WTC11 (cell line): ENCODE results near the gene CALR3. TPM values are rescaled to one million over a fixed set of nuclear protein-coding genes. Genes with fewer than 3 reads are reported as not detected.

Experiments used
- ATAC-seq: fragments of 200-7000 bp; cut with Tn5 transposase; 2 replicates; pipeline ENCODE4 v1.10.0; 2021; ENCODE audit warnings: mild to moderate bottlenecking, moderate library complexity
- CTCF ChIA-PET: fragments of 300-600 bp; sonication (Branson Sonifier 250); formaldehyde crosslinking; loops from one replicate; lab custom pipeline; 2021; ENCODE audit warnings: antibody characterized with exemption; lab: Charles Lee
- POLR2A ChIA-PET: fragments of 350-600 bp; sonication (Branson Sonifier 250); formaldehyde crosslinking; loops from one replicate; lab custom pipeline; 2021; ENCODE audit warnings: antibody characterized with exemption; lab: Charles Lee
- DNase-seq: peaks from one replicate; pipeline ENCODE4 v3.0.0; 2021; ENCODE audit warnings: low spot score
- H3K27ac Mint-ChIP-seq: 2 replicates; pipeline ENCODE4 v1.8.0; 2021; ENCODE audit warnings: mixed read lengths
- H3K27me3 Mint-ChIP-seq: 2 replicates; pipeline ENCODE4 v1.8.0; 2021; ENCODE audit warnings: low read depth, mild to moderate bottlenecking, moderate library complexity, mixed read lengths
- H3K36me3 Mint-ChIP-seq: 2 replicates; pipeline ENCODE4 v1.8.0; 2021; ENCODE audit warnings: mixed read lengths
- H3K4me1 Mint-ChIP-seq: 2 replicates; pipeline ENCODE4 v1.8.0; 2022; ENCODE audit warnings: mixed read lengths
- H3K4me3 Mint-ChIP-seq: 2 replicates; pipeline ENCODE4 v1.8.0; 2021; ENCODE audit warnings: mild to moderate bottlenecking, moderate library complexity, mixed read lengths
- H3K9me3 Mint-ChIP-seq: 2 replicates; pipeline ENCODE4 v1.8.0; 2021; ENCODE audit warnings: mixed read lengths
- AFF4 ChIP-seq: sonication (generic); formaldehyde crosslinking; IDR thresholded peaks from 2 replicates; pipeline ENCODE4 v1.8.1; 2023; ENCODE audit warnings: mild to moderate bottlenecking, missing genetic modification reagents, borderline replicate concordance
- ESRRA ChIP-seq: sonication (generic); formaldehyde crosslinking; IDR thresholded peaks from 2 replicates; pipeline ENCODE4 v1.8.1; 2022; ENCODE audit warnings: mild to moderate bottlenecking, missing genetic modification reagents, borderline replicate concordance
- GRHL2 ChIP-seq: fragments of 250-450 bp; sonication (Bioruptor Pico); IDR thresholded peaks from 2 replicates; pipeline ENCODE4 v1.8.0; 2022; ENCODE audit warnings: mild to moderate bottlenecking, moderate library complexity; ENCODE audit not compliant: insufficient replicate concordance, severe bottlenecking
- HMGXB4 ChIP-seq: sonication (generic); formaldehyde crosslinking; IDR thresholded peaks from 2 replicates; pipeline ENCODE4 v1.8.1; 2023; ENCODE audit warnings: mild to moderate bottlenecking, moderate library complexity, missing genetic modification reagents
- JAZF1 ChIP-seq: fragments of 250-450 bp; sonication (Bioruptor Pico); IDR thresholded peaks from 2 replicates; pipeline ENCODE4 v1.9.0; 2021; ENCODE audit warnings: moderate library complexity, mild to moderate bottlenecking, inconsistent platforms
- KAT7 ChIP-seq: sonication (generic); formaldehyde crosslinking; IDR thresholded peaks from 2 replicates; pipeline ENCODE4 v1.8.1; 2023; ENCODE audit warnings: missing genetic modification reagents, mild to moderate bottlenecking, borderline replicate concordance
- MLX ChIP-seq: sonication (generic); formaldehyde crosslinking; IDR thresholded peaks from 2 replicates; pipeline ENCODE4 v1.8.1; 2023; ENCODE audit warnings: mild to moderate bottlenecking, missing genetic modification reagents, moderate library complexity
- MXD4 ChIP-seq: fragments of 250-450 bp; sonication (Bioruptor Pico); IDR thresholded peaks from 2 replicates; pipeline ENCODE4 v1.8.0; 2021; ENCODE audit warnings: mild to moderate bottlenecking, moderate library complexity, borderline replicate concordance
- NR2C2 ChIP-seq: sonication (generic); formaldehyde crosslinking; IDR thresholded peaks from 2 replicates; pipeline ENCODE4 v1.8.0; 2022; ENCODE audit warnings: mild to moderate bottlenecking, missing genetic modification reagents
- RELA ChIP-seq: sonication (generic); formaldehyde crosslinking; IDR thresholded peaks from 2 replicates; pipeline ENCODE4 v1.8.1; 2022; ENCODE audit warnings: missing genetic modification reagents, mild to moderate bottlenecking, borderline replicate concordance
- RORB ChIP-seq: fragments of 250-450 bp; sonication (Bioruptor Pico); IDR thresholded peaks from 2 replicates; pipeline ENCODE4 v1.9.0; 2021; ENCODE audit warnings: mild to moderate bottlenecking
- SMAD3 ChIP-seq: sonication (generic); formaldehyde crosslinking; IDR thresholded peaks from 2 replicates; pipeline ENCODE4 v1.8.0; 2022; ENCODE audit warnings: missing genetic modification reagents, mild to moderate bottlenecking, borderline replicate concordance
- SOX15 ChIP-seq: fragments of 250-450 bp; sonication (Bioruptor Pico); IDR thresholded peaks from 2 replicates; pipeline ENCODE4 v1.9.0; 2021; ENCODE audit warnings: mild to moderate bottlenecking
- STAT6 ChIP-seq: sonication (generic); formaldehyde crosslinking; conservative IDR thresholded peaks from 2 replicates; pipeline ENCODE4 v1.8.1; 2023; ENCODE audit warnings: mild to moderate bottlenecking, low read depth, missing genetic modification reagents, moderate library complexity
- TEAD1 ChIP-seq: sonication (generic); formaldehyde crosslinking; IDR thresholded peaks from 2 replicates; pipeline ENCODE4 v1.8.0; 2022; ENCODE audit warnings: mild to moderate bottlenecking, missing genetic modification reagents
- TEAD4 ChIP-seq: sonication (generic); formaldehyde crosslinking; IDR thresholded peaks from 2 replicates; pipeline ENCODE4 v1.8.0; 2022; ENCODE audit warnings: mild to moderate bottlenecking, missing genetic modification reagents
- TP53 ChIP-seq: sonication (generic); formaldehyde crosslinking; IDR thresholded peaks from 2 replicates; pipeline ENCODE4 v1.8.1; 2023; ENCODE audit warnings: mild to moderate bottlenecking, missing genetic modification reagents
- USF2 ChIP-seq: sonication (generic); formaldehyde crosslinking; IDR thresholded peaks from 2 replicates; pipeline ENCODE4 v1.8.1; 2023; ENCODE audit warnings: mild to moderate bottlenecking, missing genetic modification reagents, moderate library complexity
- ZMAT4 ChIP-seq: fragments of 250-450 bp; sonication (Bioruptor Pico); IDR thresholded peaks from 2 replicates; pipeline ENCODE4 v1.9.0; 2021; ENCODE audit warnings: mild to moderate bottlenecking
- ZNF671 ChIP-seq: fragments of 250-450 bp; sonication (Bioruptor Pico); IDR thresholded peaks from 2 replicates; pipeline ENCODE4 v1.8.0; 2021; ENCODE audit warnings: mild to moderate bottlenecking
- total RNA-seq: library from RNA; stranded (reverse); gene quantifications from 3 replicates; pipeline ENCODE4 v1.2.3, GENCODE V29; 2021
- TF ChIP-seq, protein P1 (sequence below): sonication (generic); formaldehyde crosslinking; IDR thresholded peaks from 2 replicates; pipeline ENCODE4 v1.8.0; 2022; ENCODE audit warnings: mild to moderate bottlenecking, missing genetic modification reagents
- TF ChIP-seq, protein P2 (sequence below): sonication (generic); formaldehyde crosslinking; IDR thresholded peaks from 2 replicates; pipeline ENCODE4 v1.8.1; 2023; ENCODE audit warnings: mild to moderate bottlenecking, missing genetic modification reagents
- TF ChIP-seq, protein P3 (sequence below): fragments of 250-450 bp; sonication (Bioruptor Pico); IDR thresholded peaks from 2 replicates; pipeline ENCODE4 v1.8.0; 2021; ENCODE audit warnings: mild to moderate bottlenecking

CALR3 gene
- total RNA-seq, 1 experiment from 2014 or later, result 0.87 TPM

GRCh38 chr19:16536130-16536529 is 40.2 kb upstream of the CALR3 start (continued):
- no peak for TF ChIP-seq KAT7 (CRISPR knock-in tag)
- TF ChIP-seq MXD4 (CRISPR knock-in tag), result no peak
- no peak for TF ChIP-seq SOX15
- TF ChIP-seq RORB (CRISPR knock-in tag), result no peak
- TF ChIP-seq HMGXB4 (CRISPR knock-in tag), result no peak
- no peak for TF ChIP-seq STAT6 (CRISPR knock-in tag)

DNA sequence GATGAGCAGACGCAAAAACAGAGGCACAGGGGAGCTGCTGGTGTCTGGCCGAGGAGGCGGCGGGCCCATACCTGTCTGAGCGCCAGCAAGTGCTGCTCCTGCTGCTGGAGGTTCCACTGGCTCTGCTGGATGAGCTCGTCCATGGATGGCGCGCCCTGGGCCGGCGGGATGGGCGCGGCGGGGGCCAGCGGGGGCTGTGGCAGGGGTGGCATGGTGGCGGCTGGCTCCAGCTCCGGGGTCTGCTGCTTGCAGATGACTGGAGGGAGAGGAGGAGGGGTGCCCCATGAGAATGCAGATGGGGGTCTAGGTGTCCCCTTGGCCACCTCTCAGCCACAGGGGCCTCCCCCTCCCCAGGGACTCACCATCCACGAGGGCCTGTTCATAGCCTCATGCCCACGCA is 39.4 kb upstream of the CALR3 start:
- H3K9me3 Mint-ChIP-seq, result no peaks in the 10 kb centered on the region
- TF ChIP-seq GRHL2 (CRISPR knock-in tag) (no peak), TEAD1 (CRISPR knock-in tag) (no peak), SMAD3 (CRISPR knock-in tag) (no peak), RELA (no peak), NR2C2 (CRISPR knock-in tag) (no peak), MLX (CRISPR knock-in tag) (no peak), AFF4 (CRISPR knock-in tag) (no peak), TP53 (CRISPR knock-in tag) (no peak), USF2 (CRISPR knock-in tag) (no peak), KAT7 (CRISPR knock-in tag) (no peak), MXD4 (CRISPR knock-in tag) (no peak), ZNF671 (CRISPR knock-in tag) (no peak), JAZF1 (CRISPR knock-in tag) (no peak), TEAD4 (no peak), ZMAT4 (no peak), ESRRA (CRISPR knock-in tag) (no peak)
- TF ChIP-seq, protein P1, sequence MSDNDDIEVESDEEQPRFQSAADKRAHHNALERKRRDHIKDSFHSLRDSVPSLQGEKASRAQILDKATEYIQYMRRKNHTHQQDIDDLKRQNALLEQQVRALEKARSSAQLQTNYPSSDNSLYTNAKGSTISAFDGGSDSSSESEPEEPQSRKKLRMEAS, result no peak
- TF ChIP-seq, protein P2, sequence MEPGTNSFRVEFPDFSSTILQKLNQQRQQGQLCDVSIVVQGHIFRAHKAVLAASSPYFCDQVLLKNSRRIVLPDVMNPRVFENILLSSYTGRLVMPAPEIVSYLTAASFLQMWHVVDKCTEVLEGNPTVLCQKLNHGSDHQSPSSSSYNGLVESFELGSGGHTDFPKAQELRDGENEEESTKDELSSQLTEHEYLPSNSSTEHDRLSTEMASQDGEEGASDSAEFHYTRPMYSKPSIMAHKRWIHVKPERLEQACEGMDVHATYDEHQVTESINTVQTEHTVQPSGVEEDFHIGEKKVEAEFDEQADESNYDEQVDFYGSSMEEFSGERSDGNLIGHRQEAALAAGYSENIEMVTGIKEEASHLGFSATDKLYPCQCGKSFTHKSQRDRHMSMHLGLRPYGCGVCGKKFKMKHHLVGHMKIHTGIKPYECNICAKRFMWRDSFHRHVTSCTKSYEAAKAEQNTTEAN, result no peak
- TF ChIP-seq, protein P3, sequence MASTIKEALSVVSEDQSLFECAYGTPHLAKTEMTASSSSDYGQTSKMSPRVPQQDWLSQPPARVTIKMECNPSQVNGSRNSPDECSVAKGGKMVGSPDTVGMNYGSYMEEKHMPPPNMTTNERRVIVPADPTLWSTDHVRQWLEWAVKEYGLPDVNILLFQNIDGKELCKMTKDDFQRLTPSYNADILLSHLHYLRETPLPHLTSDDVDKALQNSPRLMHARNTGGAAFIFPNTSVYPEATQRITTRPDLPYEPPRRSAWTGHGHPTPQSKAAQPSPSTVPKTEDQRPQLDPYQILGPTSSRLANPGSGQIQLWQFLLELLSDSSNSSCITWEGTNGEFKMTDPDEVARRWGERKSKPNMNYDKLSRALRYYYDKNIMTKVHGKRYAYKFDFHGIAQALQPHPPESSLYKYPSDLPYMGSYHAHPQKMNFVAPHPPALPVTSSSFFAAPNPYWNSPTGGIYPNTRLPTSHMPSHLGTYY (CRISPR knock-in tag), result no peak
- TF ChIP-seq, all 79 proteins: peak for 0
- ChIA-PET CTCF (no interaction called here), POLR2A (interaction anchor here (0.7 kb wide), 1 partner anchor 17 kb away, joined by 3 read pairs; no protein-coding TSS in a partner anchor)
- H3K4me1 Mint-ChIP-seq, result no peaks in the 10 kb centered on the region
- H3K27me3 Mint-ChIP-seq, result no peaks in the 10 kb centered on the region
- DNase-seq (no peak), ATAC-seq (no peak)
- H3K36me3 Mint-ChIP-seq, result peaks cover 66% of the 10 kb centered on the region
- H3K4me3 Mint-ChIP-seq, result no peak overlapping the region
- no peak overlapping the region for H3K27ac Mint-ChIP-seq
